WTC11 (cell line): ENCODE data around the gene SLC36A1.

Experiments used
- AFF4 ChIP-seq: sonication (generic); formaldehyde crosslinking; IDR thresholded peaks from 2 replicates; pipeline ENCODE4 v1.8.1; 2023; ENCODE audit warnings: mild to moderate bottlenecking, missing genetic modification reagents, borderline replicate concordance
- ATF3 ChIP-seq: sonication (generic); formaldehyde crosslinking; conservative IDR thresholded peaks from 2 replicates; pipeline ENCODE4 v1.8.1; 2022; ENCODE audit warnings: mild to moderate bottlenecking, missing genetic modification reagents
- CTCF ChIP-seq: fragments of 200-600 bp; IDR thresholded peaks from 2 replicates; pipeline ENCODE4 v1.8.0; 2022; ENCODE audit warnings: antibody characterized with exemption
- ESRRA ChIP-seq: sonication (generic); formaldehyde crosslinking; IDR thresholded peaks from 2 replicates; pipeline ENCODE4 v1.8.1; 2022; ENCODE audit warnings: mild to moderate bottlenecking, missing genetic modification reagents, borderline replicate concordance
- JUN ChIP-seq: sonication (generic); formaldehyde crosslinking; IDR thresholded peaks from 2 replicates; pipeline ENCODE4 v1.8.0; 2023; ENCODE audit warnings: mild to moderate bottlenecking, missing genetic modification reagents
- USF1 ChIP-seq: sonication (generic); formaldehyde crosslinking; IDR thresholded peaks from 2 replicates; pipeline ENCODE4 v1.8.0; 2022; ENCODE audit warnings: mild to moderate bottlenecking, missing genetic modification reagents
- ZBTB21 ChIP-seq: sonication (generic); formaldehyde crosslinking; IDR thresholded peaks from 2 replicates; pipeline ENCODE4 v1.8.1; 2023; ENCODE audit warnings: mild to moderate bottlenecking, missing genetic modification reagents, borderline replicate concordance
- ZNF416 ChIP-seq: fragments of 250-450 bp; sonication (Bioruptor Pico); IDR thresholded peaks from 2 replicates; pipeline ENCODE4 v1.9.0; 2021; ENCODE audit warnings: mild to moderate bottlenecking, inconsistent platforms

- TF ChIP-seq ATF3 (no peak), JUN (no peak), ZBTB21 (CRISPR knock-in tag) (no peak), CTCF (no peak), AFF4 (no peak), ZNF416 (CRISPR knock-in tag) (no peak), USF1 (CRISPR knock-in tag) (no peak), ESRRA (CRISPR knock-in tag) (no peak)
These were observed 27.4 kb downstream of the SLC36A1 start for GRCh38 chr5:151474799-151475198.
